PC-3 (cell line): ENCODE results near the gene CFAP97D2. TPM values are rescaled to one million over a fixed set of nuclear protein-coding genes. Genes with fewer than 3 reads are reported as not detected.

Experiments used
- ATAC-seq: fragments of 200-7000 bp; cut with Tn5 transposase; 2 replicates; pipeline ENCODE4 v1.9.1; 2020; ENCODE audit warnings: mild to moderate bottlenecking, moderate library complexity
- BruUV-seq: library from RNA; stranded (reverse); fragments of 400-500 nt; replicated peaks from 2 replicates; lab custom pipeline; 2021; lab: Mats Ljungman, UMichigan
- CTCF ChIA-PET: fragments of 300-600 bp; sonication (Branson Sonifier 250); formaldehyde crosslinking; loops from one replicate; lab custom pipeline; 2022; ENCODE audit warnings: antibody characterized with exemption; lab: Charles Lee
- POLR2A ChIA-PET: fragments of 300-600 bp; sonication (Branson Sonifier 250); formaldehyde crosslinking; loops from one replicate; lab custom pipeline; 2022; ENCODE audit warnings: antibody characterized with exemption; ENCODE audit not compliant: unreplicated experiment; lab: Charles Lee
- DNase-seq: peaks from one replicate; pipeline ENCODE4 v3.0.0-alpha.2; 2015
- H2AFZ ChIP-seq: fragments of 300-600 bp; sonication (generic); 2 replicates; pipeline ENCODE4 v1.6.0; 2016; ENCODE audit warnings: antibody characterized with exemption, low read length
- H3F3A ChIP-seq: fragments of 300-600 bp; sonication (generic); one replicate; pipeline ENCODE4 v1.6.0; 2017; ENCODE audit warnings: antibody characterized with exemption, low read length, control low read depth, mild to moderate bottlenecking; ENCODE audit not compliant: unreplicated experiment
- H3K27ac ChIP-seq: fragments of 300-600 bp; sonication (generic); 2 replicates; pipeline ENCODE4 v1.5.1; 2016; ENCODE audit warnings: mild to moderate bottlenecking, low read length
- H3K27me3 ChIP-seq: fragments of 300-600 bp; sonication (generic); 2 replicates; pipeline ENCODE4 v1.6.1; 2016; ENCODE audit warnings: low read length, mixed read lengths
- H3K36me3 ChIP-seq: fragments of 300-600 bp; sonication (generic); 2 replicates; pipeline ENCODE4 v1.6.1; 2016; ENCODE audit warnings: low read depth, mixed run types, low read length, mixed read lengths
- H3K4me1 ChIP-seq: fragments of 300-600 bp; sonication (generic); 2 replicates; pipeline ENCODE4 v1.5.1; 2016; ENCODE audit warnings: low read length; ENCODE audit not compliant: insufficient read depth
- H3K4me2 ChIP-seq: fragments of 300-600 bp; sonication (generic); 2 replicates; pipeline ENCODE4 v1.6.0; 2016; ENCODE audit warnings: low read length
- H3K4me3 ChIP-seq: fragments of 300-600 bp; sonication (generic); 2 replicates; pipeline ENCODE4 v1.5.1; 2016; ENCODE audit warnings: mild to moderate bottlenecking, low read length, mixed read lengths
- H3K79me2 ChIP-seq: fragments of 300-600 bp; sonication (generic); 2 replicates; pipeline ENCODE4 v1.6.1; 2017; ENCODE audit warnings: low read length, mixed read lengths
- H3K9ac ChIP-seq: fragments of 300-600 bp; sonication (generic); 2 replicates; pipeline ENCODE4 v1.6.0; 2016; ENCODE audit warnings: mild to moderate bottlenecking, low read length
- H3K9me2 ChIP-seq: fragments of 300-600 bp; sonication (generic); replicated peaks from 2 replicates; pipeline ENCODE4 v1.6.1; 2016; ENCODE audit warnings: mixed run types, low read length, mixed read lengths
- H3K9me3 ChIP-seq: fragments of 300-600 bp; sonication (generic); 2 replicates; pipeline ENCODE4 v1.6.1; 2016; ENCODE audit warnings: low read length, mixed read lengths
- H4K20me1 ChIP-seq: fragments of 300-600 bp; sonication (generic); 2 replicates; pipeline ENCODE4 v1.6.1; 2016; ENCODE audit warnings: low read length, mixed read lengths
- CTCF ChIP-seq: fragments of 300-600 bp; sonication (generic); conservative IDR thresholded peaks from 2 replicates; pipeline ENCODE4 v1.5.1; 2017; ENCODE audit warnings: antibody characterized with exemption, low read depth, mild to moderate bottlenecking, low read length
- EZH2 ChIP-seq: fragments of 300-600 bp; sonication (generic); IDR thresholded peaks from one replicate; pipeline ENCODE4 v1.6.1; 2017; ENCODE audit warnings: antibody characterized with exemption, mild to moderate bottlenecking, low read length; ENCODE audit not compliant: unreplicated experiment
- EZH2phosphoT487 ChIP-seq: fragments of 300-600 bp; sonication (generic); IDR thresholded peaks from 2 replicates; pipeline ENCODE4 v1.6.1; 2018; ENCODE audit warnings: mild to moderate bottlenecking, antibody characterized with exemption, low read length, borderline replicate concordance
- intact Hi-C: fragments of 100-400 bp; cut with micrococcal nuclease; formaldehyde crosslinking; loops from 2 replicates; pipeline ENCODE4 v1.9.0; 2023
- total RNA-seq: library from RNA; depleted of rRNA; stranded (reverse); fragments of >200 nt; gene quantifications from 2 replicates; pipeline ENCODE4 v1.2.3, GENCODE V29; 2014

Gene CFAP97D2
- total RNA-seq, 1 experiment from 2014 or later, result not detected

- Histone ChIP-seq H3K27me3 (no peaks in the 10 kb centered on the region), H3K4me3 (no peak overlapping the region), H3K4me2 (no peak overlapping the region), H3K4me1 (no peaks in the 10 kb centered on the region), H3F3A (no peaks in the 10 kb centered on the region), H3K9me3 (no peaks in the 10 kb centered on the region), H3K27ac (no peak overlapping the region), H3K9ac (no peak overlapping the region), H3K9me2 (no peaks in the 10 kb centered on the region), H3K36me3 (no peaks in the 10 kb centered on the region), H3K79me2 (no peaks in the 10 kb centered on the region), H2AFZ (no peak overlapping the region), H4K20me1 (no peaks in the 10 kb centered on the region)
- ChIA-PET POLR2A (no interaction called here), CTCF (no interaction called here)
- BruUV-seq, result no TSS peak
- DNase-seq, result no peak
- no peak for ATAC-seq
- intact Hi-C loops, result no loop called here
- no peak for TF ChIP-seq CTCF
- no peak for TF ChIP-seq EZH2phosphoT487
- TF ChIP-seq EZH2, result no peak
These were observed 34.3 kb upstream of the CFAP97D2 start for GRCh38 chr13:114144606-114145244.

GRCh38 chr13:114145256-114145655, 33.8 kb upstream of the CFAP97D2 start:
- ATAC-seq, result no peak
- Histone ChIP-seq H3K36me3 (no peaks in the 10 kb centered on the region), H3K4me2 (no peak overlapping the region), H4K20me1 (no peaks in the 10 kb centered on the region), H3F3A (no peaks in the 10 kb centered on the region), H3K4me3 (no peak overlapping the region), H3K9me3 (no peaks in the 10 kb centered on the region), H2AFZ (no peak overlapping the region), H3K9ac (no peak overlapping the region), H3K9me2 (no peaks in the 10 kb centered on the region), H3K4me1 (no peaks in the 10 kb centered on the region), H3K27me3 (no peaks in the 10 kb centered on the region), H3K27ac (no peak overlapping the region), H3K79me2 (no peaks in the 10 kb centered on the region)
- intact Hi-C loops, result no loop called here
- BruUV-seq, result no TSS peak
- DNase-seq, result no peak
- no peak for TF ChIP-seq CTCF
- TF ChIP-seq EZH2phosphoT487, result no peak
- TF ChIP-seq EZH2, result no peak
- POLR2A ChIA-PET, result no interaction called here
- CTCF ChIA-PET, result no interaction called here

- Histone ChIP-seq H3K79me2 (no peaks in the 10 kb centered on the region), H3K9me3 (no peaks in the 10 kb centered on the region), H4K20me1 (no peaks in the 10 kb centered on the region), H3K27me3 (no peaks in the 10 kb centered on the region), H3K36me3 (no peaks in the 10 kb centered on the region), H3K27ac (no peak overlapping the region), H3F3A (no peaks in the 10 kb centered on the region), H2AFZ (no peak overlapping the region), H3K9ac (no peak overlapping the region), H3K9me2 (no peaks in the 10 kb centered on the region), H3K4me2 (no peak overlapping the region), H3K4me3 (no peak overlapping the region), H3K4me1 (0 out of 2 replicates have a peak, but pooled peaks cover under 1% of the 10 kb centered on the region)
- POLR2A ChIA-PET, result no interaction called here
- DNase-seq, result no peak
- BruUV-seq, result no TSS peak
- TF ChIP-seq CTCF, result no peak
- no peak for TF ChIP-seq EZH2phosphoT487
- TF ChIP-seq EZH2, result no peak
- no peak for ATAC-seq
- CTCF ChIA-PET, result no interaction called here
- intact Hi-C loops, result no loop called here
These were observed 33.3 kb upstream of the CFAP97D2 start for GRCh38 chr13:114145722-114146121.
